Heart right ventricle (tissue), 16 donors: ENCODE data around the gene CHTF18. TPM values are rescaled to one million over a fixed set of nuclear protein-coding genes. Genes with fewer than 3 reads are reported as not detected.
"Not testable (repeated sequence)": the region's sequence is repeated elsewhere in the genome, so short reads cannot be mapped to it uniquely, and the experiment has no call there.

Source experiments
- ATAC-seq, 8 donors: fragments of 200-7000 bp; cut with Tn5 transposase; one replicate each; pipeline ENCODE4 v1.9.1; 2020; ENCODE audit warnings: mild to moderate bottlenecking in 8 of 8, moderate library complexity in 8 of 8, moderate number of reproducible peaks in 1 of 8
- DNase-seq, 2 donors: peaks; one replicate each; pipeline ENCODE4 v3.0.0-alpha.2; 2020
- H3K27ac ChIP-seq, 10 donors: fragments of 200-600 bp; sonication (generic) in 2 of 10; one replicate each; pipeline versions ENCODE4 v1.5.0 to v1.8.0; 2020 to 2022; ENCODE audit warnings: mild to moderate bottlenecking in 3 of 10
- H3K27me3 ChIP-seq, 7 donors: fragments of 200-600 bp; one replicate each; pipeline ENCODE4 v1.8.0; 2021 to 2022; ENCODE audit warnings: mild to moderate bottlenecking in 2 of 7
- H3K36me3 ChIP-seq, 9 donors: fragments of 200-600 bp; sonication (generic) in 1 of 9; one replicate each; pipeline versions ENCODE4 v1.5.0 to v1.8.0; 2020 to 2022; ENCODE audit warnings: mild to moderate bottlenecking in 2 of 9
- H3K4me1 ChIP-seq, 9 donors: fragments of 200-600 bp; sonication (generic) in 1 of 9; one replicate each; pipeline versions ENCODE4 v1.5.0 to v1.8.0; 2020 to 2022; ENCODE audit warnings: mild to moderate bottlenecking in 4 of 9
- H3K4me3 ChIP-seq, 10 donors: fragments of 200-600 bp; sonication (generic) in 2 of 10; one replicate each; pipeline versions ENCODE4 v1.5.0 to v1.8.0; 2020 to 2022; ENCODE audit warnings: mild to moderate bottlenecking in 7 of 10, moderate library complexity in 2 of 10
- H3K9me3 ChIP-seq, 11 donors: fragments of 200-600 bp in 10 of 11; sonication (generic) in 2 of 11; one replicate each; pipeline versions ENCODE4 v1.5.0 to v1.8.0; 2013 to 2022; ENCODE audit warnings: mild to moderate bottlenecking in 2 of 11, control low read depth in 1 of 11, moderate library complexity in 1 of 11
- WGBS, 2 donors: extraction: QIAGEN DNeasy Blood & Tissue Kit; methylation state at CpG; one replicate each; pipeline ENCODE4 v1.1.7; 2013; ENCODE audit warnings: inconsistent platforms in 1 of 2; 5-methylcytosine and 5-hydroxymethylcytosine counted together
- intact Hi-C, 10 donors: fragments of 100-400 bp; cut with DNase I; formaldehyde crosslinking; loops; one replicate each; pipeline versions ENCODE4 v1.11.1 to v1.14.2; 2022
- polyA plus RNA-seq, 2 donors: library from polyadenylated mRNA; stranded (reverse); fragments of 200-250 nt; gene quantifications; one replicate each; pipeline ENCODE4 v1.2.3, GENCODE V29; 2013
- total RNA-seq, 10 donors: library from RNA; stranded (reverse); fragmentation: NEBNext Ultra II Directional in 3 of 10; extraction: Animal tissue kit (Norgen Biotek cat#: 25700) in 3 of 10; gene quantifications; one replicate each; pipeline versions ENCODE4 v1.2.1 to v1.2.4, GENCODE V29; 2021 to 2023
- TF ChIP-seq, protein P1 (sequence below), 9 donors: fragments of 200-600 bp; sonication (generic) in 2 of 9; IDR thresholded peaks; one replicate each; pipeline versions ENCODE4 v1.5.0 to v1.8.0; 2021 to 2022; ENCODE audit warnings: antibody characterized with exemption in 9 of 9, mild to moderate bottlenecking in 5 of 9, moderate library complexity in 1 of 9
- donor health status: Arrhythmogenic right ventricular cardiomyopathy.
- donor health status: ischemic (EF 13 %, LVEDD 7.1; RV severe dilation, severe dysfunction).
- donor health status: healthy with polysubstance abuse.
- donor health status: DM: no; HTN: yes; CAD: no.
- donor health status: DM: no; HTN: no; CAD: no.
- donor health status: ischemic (EF 25% LVEDD 6.9; RV normal size, moderate dysfunction).
- donor health status: ischemic (EF 25% LVEDD 5.7; RV mildly dilated, moderate dysfunction).
- donor health status: healthy.
- donor health status: DM: yes; HTN: yes; CAD: no.
- donor health status: Ischemic cardiomyopathy.
- donor health status: ischemic (EF 35%, LVEDD 5.7; RV mildly dilated, moderate dysfunction).
- donor health status: nonischemic (EF 11% LVEDD 7.7; RV severe dilation, severe dysfunction).
- donor health status: DM: yes; HTN: yes; CAD: no.
- donor health status: PGD.
- donor health status: ischemic (EF 29% LVEDD 5.4; RV normal size, mild dysfunction).
- donor health status: nonischemic (EF 23%, LVEDD 6.1; RV moderate dilation, normal function).

Gene CHTF18
- total and polyA plus RNA-seq, 12 donors, result 2.8 to 8.2 (median 5.8) TPM

DNA sequence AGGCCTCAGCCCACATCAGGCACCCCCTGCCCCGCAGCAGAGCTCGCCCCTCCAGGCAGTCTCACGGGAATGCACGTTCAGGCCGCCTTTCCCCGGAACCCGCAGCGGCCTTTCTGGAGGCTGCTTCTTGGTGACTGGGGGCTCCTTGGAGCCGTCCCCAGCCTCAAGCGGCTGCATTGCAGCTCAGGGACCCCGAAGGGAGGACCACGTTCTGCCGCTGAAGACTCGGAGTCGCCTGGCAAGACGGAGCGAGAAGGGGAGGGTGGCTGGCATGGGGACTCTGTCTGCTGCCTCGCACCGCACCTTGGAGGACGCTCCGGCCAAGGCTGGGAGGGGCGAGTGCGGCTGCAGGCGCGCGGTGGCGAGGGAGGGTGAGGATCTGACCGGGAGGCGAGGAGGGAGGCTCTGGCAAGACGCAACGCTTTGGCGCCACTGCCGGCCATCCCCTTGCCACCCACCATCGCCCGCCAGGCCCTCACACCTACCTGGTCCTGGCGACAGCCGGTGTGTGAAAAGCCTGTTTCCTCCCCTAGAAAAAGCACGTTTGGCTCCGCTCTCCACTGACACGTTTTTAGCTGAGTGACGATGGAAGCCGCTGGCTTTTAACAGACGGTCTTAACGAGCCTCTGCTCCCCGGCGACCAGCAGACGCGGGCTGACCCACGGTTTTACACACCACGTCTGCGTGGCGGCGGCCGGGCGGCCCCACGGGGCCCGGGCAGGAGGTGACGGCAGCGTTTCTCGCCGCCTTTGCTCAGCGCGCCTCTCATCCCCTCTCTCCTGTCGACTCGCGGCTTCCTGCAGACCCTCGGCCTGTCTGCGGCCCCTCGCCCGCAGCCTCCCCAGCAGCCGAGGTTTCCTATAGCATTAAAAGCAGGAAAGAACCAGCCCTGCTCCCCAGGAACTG is 28.8 kb downstream of the CHTF18 start:
- H3K27ac ChIP-seq, result no peak overlapping the region
- DNase-seq (no peak), ATAC-seq (no peak)
- intact Hi-C loops, result loop anchor here in 1 of 10 donors (10.0 kb wide), 1 partner anchor 378 kb away; no protein-coding TSS in a partner anchor
- no peak overlapping the region for H3K4me3 ChIP-seq
- H3K4me1 ChIP-seq, result peaks cover 0 to 12% (median 0%) of the 10 kb centered on the region in 9 donors
- H3K9me3 ChIP-seq, result peaks cover 0 to 3% (median 0%) of the 10 kb centered on the region in 11 donors
- 55 to 61% methylated on average over 71 of the region's 71 CpGs for WGBS, 2 donors
- TF ChIP-seq, protein P1, sequence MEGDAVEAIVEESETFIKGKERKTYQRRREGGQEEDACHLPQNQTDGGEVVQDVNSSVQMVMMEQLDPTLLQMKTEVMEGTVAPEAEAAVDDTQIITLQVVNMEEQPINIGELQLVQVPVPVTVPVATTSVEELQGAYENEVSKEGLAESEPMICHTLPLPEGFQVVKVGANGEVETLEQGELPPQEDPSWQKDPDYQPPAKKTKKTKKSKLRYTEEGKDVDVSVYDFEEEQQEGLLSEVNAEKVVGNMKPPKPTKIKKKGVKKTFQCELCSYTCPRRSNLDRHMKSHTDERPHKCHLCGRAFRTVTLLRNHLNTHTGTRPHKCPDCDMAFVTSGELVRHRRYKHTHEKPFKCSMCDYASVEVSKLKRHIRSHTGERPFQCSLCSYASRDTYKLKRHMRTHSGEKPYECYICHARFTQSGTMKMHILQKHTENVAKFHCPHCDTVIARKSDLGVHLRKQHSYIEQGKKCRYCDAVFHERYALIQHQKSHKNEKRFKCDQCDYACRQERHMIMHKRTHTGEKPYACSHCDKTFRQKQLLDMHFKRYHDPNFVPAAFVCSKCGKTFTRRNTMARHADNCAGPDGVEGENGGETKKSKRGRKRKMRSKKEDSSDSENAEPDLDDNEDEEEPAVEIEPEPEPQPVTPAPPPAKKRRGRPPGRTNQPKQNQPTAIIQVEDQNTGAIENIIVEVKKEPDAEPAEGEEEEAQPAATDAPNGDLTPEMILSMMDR (IDR thresholded peaks at IDR 0.05), result no peak
- H3K27me3 ChIP-seq, result peaks cover 7 to 100% (median 83%) of the 10 kb centered on the region in 7 donors
- H3K36me3 ChIP-seq, result no peaks in the 10 kb centered on the region

DNA sequence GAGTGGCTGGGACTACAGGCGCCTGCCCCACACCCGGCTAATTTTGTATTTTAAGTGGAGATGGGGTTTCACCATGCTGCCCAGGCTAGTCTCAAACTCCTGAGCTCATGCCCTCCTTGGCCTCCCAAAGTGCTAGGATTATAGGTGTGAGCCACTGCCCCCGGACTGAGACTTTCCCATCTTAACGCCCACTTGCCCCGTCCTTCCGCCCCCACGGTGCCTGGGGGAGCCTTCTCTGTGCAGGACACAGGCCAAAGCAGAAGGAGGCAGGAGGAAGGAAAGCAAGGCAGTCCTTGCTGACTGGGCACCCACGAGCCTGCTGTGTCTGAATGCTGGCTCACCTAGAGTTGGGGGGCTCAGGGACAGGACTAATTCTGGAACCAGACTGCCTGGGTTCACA is 29.7 kb downstream of the CHTF18 start:
- peaks cover 0 to 11% (median 0%) of the 10 kb centered on the region in 9 donors for H3K4me1 ChIP-seq
- ATAC-seq (no peak), DNase-seq (no peak)
- no peaks in the 10 kb centered on the region for H3K9me3 ChIP-seq
- peaks cover 7 to 98% (median 81%) of the 10 kb centered on the region in 7 donors for H3K27me3 ChIP-seq
- TF ChIP-seq, protein P1 (IDR thresholded peaks at IDR 0.05), result no peak
- H3K4me3 ChIP-seq, result no peak overlapping the region
- no peaks in the 10 kb centered on the region for H3K36me3 ChIP-seq
- WGBS, 2 donors, result 64 to 84% methylated on average over 8 of the region's 8 CpGs
- no peak overlapping the region for H3K27ac ChIP-seq
- intact Hi-C loops, result loop anchor here in 1 of 10 donors (10.0 kb wide), 1 partner anchor 377 kb away; no protein-coding TSS in a partner anchor

DNA sequence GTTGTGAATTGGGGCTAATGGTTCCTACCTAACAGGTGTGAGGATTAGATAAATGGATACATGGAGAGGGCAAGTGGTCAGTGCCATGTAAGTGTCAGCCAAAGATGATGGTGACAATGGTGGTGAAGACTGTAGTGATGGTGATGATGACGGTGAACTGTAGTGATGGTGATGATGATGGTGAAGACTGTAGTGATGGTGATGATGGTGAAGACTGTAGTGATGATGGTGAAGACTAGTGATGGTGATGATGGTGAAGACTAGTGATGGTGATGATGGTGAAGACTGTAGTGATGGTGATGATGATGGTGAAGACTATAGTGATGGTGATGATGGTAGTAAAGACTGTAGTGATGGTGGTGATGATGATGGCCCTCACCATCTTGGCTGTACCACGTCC is 30.2 kb downstream of the CHTF18 start:
- intact Hi-C loops, result loop anchor here in 1 of 10 donors (10.0 kb wide), 1 partner anchor 376 kb away; no protein-coding TSS in a partner anchor
- no peaks in the 10 kb centered on the region for H3K9me3 ChIP-seq
- no peak overlapping the region for H3K4me3 ChIP-seq
- DNase-seq, result no peak
- WGBS, 2 donors, result 77 to 84% methylated on average over 2 of the region's 2 CpGs
- peaks cover 3 to 97% (median 81%) of the 10 kb centered on the region in 7 donors for H3K27me3 ChIP-seq
- TF ChIP-seq, protein P1 (IDR thresholded peaks at IDR 0.05), result no peak
- no peak for ATAC-seq
- H3K36me3 ChIP-seq, result no peaks in the 10 kb centered on the region
- H3K27ac ChIP-seq, result no peak overlapping the region
- H3K4me1 ChIP-seq, result peaks cover 0 to 6% (median 0%) of the 10 kb centered on the region in 9 donors

DNA sequence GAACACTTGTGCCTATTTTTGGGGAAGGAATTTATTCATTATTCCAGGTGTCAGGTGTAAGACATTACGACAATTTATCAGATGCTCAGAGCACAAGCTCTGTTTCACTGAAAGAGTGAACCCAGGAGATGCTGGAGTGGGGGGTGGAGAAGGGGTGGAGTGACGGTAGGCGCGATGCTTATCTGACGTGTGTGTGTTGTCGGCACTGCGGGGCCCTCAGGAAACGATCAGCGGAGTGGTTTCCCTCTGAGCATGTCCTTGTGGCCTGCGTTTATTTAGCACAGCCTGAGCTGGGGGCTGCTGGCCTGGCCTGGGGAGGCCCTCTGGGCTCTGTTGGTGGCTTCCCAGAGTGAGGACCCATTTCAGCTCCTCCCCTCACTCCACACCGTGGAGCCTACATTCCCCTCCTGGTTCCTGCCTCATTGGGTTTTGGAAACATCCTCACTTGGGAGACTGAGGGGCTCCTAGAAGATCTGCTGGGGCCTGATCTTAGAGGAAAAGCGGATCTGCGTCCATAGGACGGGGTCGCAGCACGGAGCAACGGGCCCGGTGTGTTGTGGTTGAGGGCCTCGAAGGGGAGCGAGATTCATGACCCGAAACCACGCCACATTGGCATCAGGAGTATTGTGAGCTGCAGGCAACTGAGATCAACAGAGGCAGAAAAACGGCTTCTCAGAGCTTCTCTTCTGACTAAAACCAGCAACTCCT is 31.1 kb downstream of the CHTF18 start:
- H3K27ac ChIP-seq, result no peak overlapping the region
- H3K9me3 ChIP-seq, result no peaks in the 10 kb centered on the region
- TF ChIP-seq, protein P1 (IDR thresholded peaks at IDR 0.05), result no peak
- peaks cover 0 to 97% (median 76%) of the 10 kb centered on the region in 7 donors for H3K27me3 ChIP-seq
- intact Hi-C loops, result loop anchor here in 1 of 10 donors (10.0 kb wide), 1 partner anchor 375 kb away; no protein-coding TSS in a partner anchor
- H3K4me3 ChIP-seq, result no peak overlapping the region
- DNase-seq, result no peak
- no peak for ATAC-seq
- no peaks in the 10 kb centered on the region for H3K4me1 ChIP-seq
- H3K36me3 ChIP-seq, result no peaks in the 10 kb centered on the region
- WGBS, 2 donors, result 55 to 58% methylated on average over 23 of the region's 23 CpGs

DNA sequence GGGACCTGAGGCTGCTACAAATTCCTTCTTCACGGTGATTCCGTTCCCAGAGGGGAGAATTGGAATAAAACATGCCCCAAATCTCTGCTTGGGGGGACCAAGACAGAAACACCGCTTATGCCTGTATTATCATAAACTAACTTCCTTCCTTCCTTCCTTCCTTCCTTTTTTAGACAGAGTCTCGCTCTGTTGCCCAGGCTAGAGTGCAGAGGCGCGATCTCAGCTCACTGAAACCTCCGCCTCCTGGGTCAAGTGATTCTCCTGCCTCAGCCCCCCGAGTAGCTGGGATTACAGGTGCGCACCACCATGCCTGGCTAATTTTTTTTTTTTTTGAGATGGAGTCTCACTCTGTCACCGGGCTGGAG is 31.6 kb downstream of the CHTF18 start:
- ATAC-seq, DNase-seq, H3K4me3 ChIP-seq, H3K9me3 ChIP-seq, H3K36me3 ChIP-seq, H3K4me1 ChIP-seq, intact Hi-C loops, H3K27ac ChIP-seq: not testable (repeated sequence)
- H3K27me3 ChIP-seq, result peaks cover 2 to 97% (median 76%) of the 10 kb centered on the region in 7 donors
- WGBS, 2 donors, result 63 to 64% methylated on average over 10 of the region's 10 CpGs
